ENCODE data around the gene ASAP2. TPM values are rescaled to one million over a fixed set of nuclear protein-coding genes. Genes with fewer than 3 reads are reported as not detected.

The ASAP2 gene
- total RNA-seq, 1 experiment from 2014 or later: 12.6 TPM

DNA sequence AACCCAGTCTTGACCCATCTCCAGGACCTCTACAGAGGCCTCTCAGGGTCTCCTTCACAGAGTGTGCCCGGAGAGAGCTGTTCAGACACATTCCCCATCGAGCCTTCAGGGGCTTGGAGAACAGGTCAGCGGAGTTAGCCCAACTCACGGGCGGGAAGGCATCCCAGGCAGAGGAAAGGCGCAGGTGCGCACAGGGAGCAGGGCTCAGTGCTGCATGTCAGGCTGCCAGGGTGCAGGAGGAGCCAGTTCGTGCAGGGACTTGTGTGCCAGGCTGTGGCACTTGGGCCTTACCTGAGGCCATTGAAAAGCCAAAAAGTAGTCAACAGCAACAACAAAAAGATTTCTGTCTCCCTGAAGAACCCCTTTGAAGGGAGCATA, 112.7 kb downstream of the ASAP2 start:
- Histone ChIP-seq H2BK20ac (ENCODE audit: low read depth, low read length, poor library complexity, severe bottlenecking) (no peak overlapping the region), H3K9me3 (ENCODE audit: control insufficient read depth, low read depth, low read length) (no peaks in the 10 kb centered on the region), H3T11ph (ENCODE audit: low read length) (no peak overlapping the region), H4K91ac (ENCODE audit: insufficient read length, low read depth, low read length) (no peak overlapping the region), H3K27me3 (ENCODE audit: insufficient read depth, low read length) (no peaks in the 10 kb centered on the region), H4K20me1 (ENCODE audit: control insufficient read depth, insufficient read depth, insufficient read length) (no peaks in the 10 kb centered on the region), H3K18ac (ENCODE audit: insufficient read length, low read depth, low read length) (no peak overlapping the region), H4K5ac (ENCODE audit: insufficient read length, low read depth, low read length) (no peak overlapping the region), H3K4me2 (ENCODE audit: insufficient read depth, insufficient read length, low read length) (no peak overlapping the region), H3K4me1 (ENCODE audit: insufficient read depth, low read length) (no peaks in the 10 kb centered on the region), H2AK5ac (ENCODE audit: insufficient read length, low read length) (no peak overlapping the region), H3K4ac (ENCODE audit: low read depth, low read length) (no peak overlapping the region), H2AFZ (ENCODE audit: low read length) (no peak overlapping the region), H3K79me2 (ENCODE audit: insufficient read depth, low read length) (no peaks in the 10 kb centered on the region), H4K8ac (replicated peaks; ENCODE audit: insufficient read length, low read depth, low read length) (no peak overlapping the region), H2BK5ac (ENCODE audit: insufficient read length, low read length) (no peak overlapping the region), H3K23me2 (ENCODE audit: insufficient read length, low read depth, low read length, poor library complexity, severe bottlenecking) (no peaks in the 10 kb centered on the region), H3K14ac (ENCODE audit: insufficient read depth, low read length) (no peak overlapping the region; the same call in 1 of the 2 replicates), H3K9ac (ENCODE audit: extremely low read depth, insufficient read length, low read length) (no peak overlapping the region), H3K79me1 (ENCODE audit: insufficient read depth, low read depth, low read length, poor library complexity, severe bottlenecking) (no peaks in the 10 kb centered on the region), H2BK12ac (ENCODE audit: insufficient read length, low read depth, low read length) (no peak overlapping the region), H3K27ac (ENCODE audit: insufficient read length, low read depth, low read length) (no peak overlapping the region), H2BK15ac (ENCODE audit: low read depth, low read length) (no peak overlapping the region), H3K56ac (ENCODE audit: insufficient read length, low read depth, low read length) (no peak overlapping the region), H3K23ac (ENCODE audit: insufficient read length, low read depth, low read length) (no peak overlapping the region), H2BK120ac (ENCODE audit: low read depth, low read length, poor library complexity, severe bottlenecking) (no peak overlapping the region)
- Mint-ChIP-seq H3K36me3 (ENCODE audit: insufficient read depth in 1 of 3, low read depth in 3 of 3) (peaks cover 4 to 13% (median 4%) of the 10 kb centered on the region in 3 experiments; a peak in 4 of 7 replicates), H3K27me3 (ENCODE audit: low read depth) (no peaks in the 10 kb centered on the region), H3K4me3 (no peak overlapping the region), H3K4me1 (peaks cover 0 to 6% of the 10 kb centered on the region in 2 experiments), H3K9me3 (no peaks in the 10 kb centered on the region), H3K27ac (no peak overlapping the region)
- TF ChIP-seq, protein P1, sequence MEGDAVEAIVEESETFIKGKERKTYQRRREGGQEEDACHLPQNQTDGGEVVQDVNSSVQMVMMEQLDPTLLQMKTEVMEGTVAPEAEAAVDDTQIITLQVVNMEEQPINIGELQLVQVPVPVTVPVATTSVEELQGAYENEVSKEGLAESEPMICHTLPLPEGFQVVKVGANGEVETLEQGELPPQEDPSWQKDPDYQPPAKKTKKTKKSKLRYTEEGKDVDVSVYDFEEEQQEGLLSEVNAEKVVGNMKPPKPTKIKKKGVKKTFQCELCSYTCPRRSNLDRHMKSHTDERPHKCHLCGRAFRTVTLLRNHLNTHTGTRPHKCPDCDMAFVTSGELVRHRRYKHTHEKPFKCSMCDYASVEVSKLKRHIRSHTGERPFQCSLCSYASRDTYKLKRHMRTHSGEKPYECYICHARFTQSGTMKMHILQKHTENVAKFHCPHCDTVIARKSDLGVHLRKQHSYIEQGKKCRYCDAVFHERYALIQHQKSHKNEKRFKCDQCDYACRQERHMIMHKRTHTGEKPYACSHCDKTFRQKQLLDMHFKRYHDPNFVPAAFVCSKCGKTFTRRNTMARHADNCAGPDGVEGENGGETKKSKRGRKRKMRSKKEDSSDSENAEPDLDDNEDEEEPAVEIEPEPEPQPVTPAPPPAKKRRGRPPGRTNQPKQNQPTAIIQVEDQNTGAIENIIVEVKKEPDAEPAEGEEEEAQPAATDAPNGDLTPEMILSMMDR (conservative IDR thresholded peaks at IDR 0.05): no peak
- DNase-seq: no peak
- no CpG with 5 or more reads among the region's 8 CpGs for WGBS (ENCODE audit: extremely low coverage, insufficient read length, low lambda C conversion rate)

All from H9 (cell line).